HL-60 (cell line): ENCODE measurements around the gene RBM38.

Experiments
- DNase-seq, 2 experiments: peaks; one replicate each; pipeline ENCODE4 v3.0.0-alpha.2; 2010 to 2020; ENCODE audit warnings: low read depth in 1 of 2, low spot score in 1 of 2
- H3K27ac ChIP-seq: fragments of 250-450 bp; sonication (Bioruptor Pico); replicated peaks from 2 replicates; pipeline ENCODE4 v1.5.1; 2020; ENCODE audit warnings: mild to moderate bottlenecking, moderate library complexity
- H3K27me3 ChIP-seq: fragments of 250-450 bp; sonication (Bioruptor Pico); 2 replicates; pipeline ENCODE4 v1.5.1; 2021; ENCODE audit warnings: mild to moderate bottlenecking, moderate library complexity; ENCODE audit not compliant: insufficient read depth, poor library complexity, severe bottlenecking
- H3K4me3 ChIP-seq: replicated peaks from 2 replicates; pipeline ENCODE4 v1.5.1; 2011; ENCODE audit warnings: mild to moderate bottlenecking, control low read depth, low read length; ENCODE audit not compliant: insufficient read depth
- GABPA ChIP-seq: IDR thresholded peaks from 2 replicates; pipeline ENCODE4 v1.6.1; 2012; ENCODE audit warnings: low read depth
- POLR2AphosphoS5 ChIP-seq: IDR thresholded peaks from 2 replicates; pipeline ENCODE4 v1.6.1; 2012; ENCODE audit warnings: low read depth
- REST ChIP-seq: IDR thresholded peaks from 2 replicates; pipeline ENCODE4 v1.6.1; 2012; ENCODE audit warnings: low read depth; ENCODE audit not compliant: insufficient replicate concordance
- SPI1 ChIP-seq: IDR thresholded peaks from 2 replicates; pipeline ENCODE4 v1.6.1; 2012; ENCODE audit warnings: low read depth, mild to moderate bottlenecking, borderline replicate concordance
- TF ChIP-seq, protein P1 (sequence below): IDR thresholded peaks from one replicate; pipeline ENCODE4 v1.5.1; 2011; ENCODE audit warnings: low read length, control low read depth, inconsistent platforms; ENCODE audit not compliant: insufficient read depth

Gene RBM38

DNA sequence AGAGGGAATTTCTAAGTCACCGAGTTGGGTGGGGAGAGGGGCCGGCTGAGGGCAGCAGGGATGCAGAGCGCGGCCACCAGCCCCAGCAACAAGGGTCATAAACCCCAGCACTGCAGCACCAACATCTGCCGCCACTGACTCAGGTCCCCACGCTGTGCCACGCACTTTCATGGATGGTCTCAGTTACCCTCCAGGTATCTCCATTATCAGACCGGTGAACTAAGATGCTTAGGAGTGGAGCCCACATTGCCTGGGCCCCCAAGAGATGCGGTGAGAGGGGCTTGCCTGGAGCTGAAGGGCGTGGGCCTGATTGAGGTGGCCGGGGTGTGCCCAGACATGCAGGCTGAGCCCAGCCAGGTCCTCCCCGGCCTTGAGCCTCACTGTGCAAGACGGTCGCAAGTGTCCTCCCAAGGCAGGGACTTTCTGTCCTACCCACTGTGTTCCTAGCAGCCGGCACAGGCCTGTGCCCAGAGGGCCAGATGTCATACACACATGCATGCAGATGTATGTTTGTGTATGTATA, 19.3 kb downstream of the RBM38 start:
- Histone ChIP-seq H3K27me3 (no peaks in the 10 kb centered on the region), H3K4me3 (no peak overlapping the region), H3K27ac (no peak overlapping the region)
- TF ChIP-seq REST (no peak), POLR2AphosphoS5 (no peak), GABPA (no peak), SPI1 (no peak)
- TF ChIP-seq, protein P1, sequence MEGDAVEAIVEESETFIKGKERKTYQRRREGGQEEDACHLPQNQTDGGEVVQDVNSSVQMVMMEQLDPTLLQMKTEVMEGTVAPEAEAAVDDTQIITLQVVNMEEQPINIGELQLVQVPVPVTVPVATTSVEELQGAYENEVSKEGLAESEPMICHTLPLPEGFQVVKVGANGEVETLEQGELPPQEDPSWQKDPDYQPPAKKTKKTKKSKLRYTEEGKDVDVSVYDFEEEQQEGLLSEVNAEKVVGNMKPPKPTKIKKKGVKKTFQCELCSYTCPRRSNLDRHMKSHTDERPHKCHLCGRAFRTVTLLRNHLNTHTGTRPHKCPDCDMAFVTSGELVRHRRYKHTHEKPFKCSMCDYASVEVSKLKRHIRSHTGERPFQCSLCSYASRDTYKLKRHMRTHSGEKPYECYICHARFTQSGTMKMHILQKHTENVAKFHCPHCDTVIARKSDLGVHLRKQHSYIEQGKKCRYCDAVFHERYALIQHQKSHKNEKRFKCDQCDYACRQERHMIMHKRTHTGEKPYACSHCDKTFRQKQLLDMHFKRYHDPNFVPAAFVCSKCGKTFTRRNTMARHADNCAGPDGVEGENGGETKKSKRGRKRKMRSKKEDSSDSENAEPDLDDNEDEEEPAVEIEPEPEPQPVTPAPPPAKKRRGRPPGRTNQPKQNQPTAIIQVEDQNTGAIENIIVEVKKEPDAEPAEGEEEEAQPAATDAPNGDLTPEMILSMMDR: no peak
- no peak for DNase-seq

DNA sequence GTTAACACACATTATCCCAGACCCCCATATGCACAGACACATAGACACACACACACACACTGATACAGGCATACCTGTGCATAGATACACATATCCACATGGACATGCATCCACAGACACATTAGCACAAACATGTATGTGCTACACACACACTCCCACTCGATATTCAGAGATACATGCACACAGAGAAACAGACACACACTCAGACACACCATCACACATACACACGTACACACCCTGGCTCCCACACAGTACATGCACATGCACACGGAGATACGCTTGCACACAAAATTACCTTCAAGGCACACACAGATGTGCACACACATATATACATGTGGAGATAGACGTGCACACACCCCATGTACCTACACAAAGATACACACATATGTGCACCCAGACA, 19.7 kb downstream of the RBM38 start:
- DNase-seq: no peak
- no peak overlapping the region for H3K4me3 ChIP-seq
- TF ChIP-seq GABPA: no peak
- no peak overlapping the region for H3K27ac ChIP-seq
- H3K27me3 ChIP-seq: no peaks in the 10 kb centered on the region

- no peak for TF ChIP-seq GABPA
- TF ChIP-seq, protein P1: no peak
- DNase-seq: no peak
- no peak overlapping the region for H3K4me3 ChIP-seq
- H3K27me3 ChIP-seq: no peaks in the 10 kb centered on the region
- H3K27ac ChIP-seq: no peak overlapping the region
Measured at GRCh38 chr20:57411406-57412283, 20.4 kb downstream of the RBM38 start.

GRCh38 chr20:57412347-57413029, 21.3 kb downstream of the RBM38 start:
- Histone ChIP-seq H3K4me3 (no peak overlapping the region), H3K27me3 (no peaks in the 10 kb centered on the region), H3K27ac (no peak overlapping the region)
- DNase-seq: no peak
- TF ChIP-seq GABPA: no peak
- TF ChIP-seq, protein P1: no peak

- no peaks in the 10 kb centered on the region for H3K27me3 ChIP-seq
- no peak overlapping the region for H3K4me3 ChIP-seq
- no peak for DNase-seq
- TF ChIP-seq, protein P1: no peak
- TF ChIP-seq GABPA: no peak
- no peak for TF ChIP-seq SPI1
- no peak for TF ChIP-seq POLR2AphosphoS5
- TF ChIP-seq REST: no peak
- no peak overlapping the region for H3K27ac ChIP-seq
Measured at GRCh38 chr20:57413986-57414385, 22.8 kb downstream of the RBM38 start.
